CD4-positive, alpha-beta T cell (primary cell): ENCODE results near the gene CA11. TPM values are rescaled to one million over a fixed set of nuclear protein-coding genes. Genes with fewer than 3 reads are reported as not detected.

Source experiments
- ATAC-seq: fragments of 200-7000 bp; cut with Tn5 transposase; one replicate; pipeline ENCODE4 v1.10.0; 2022; ENCODE audit warnings: mild to moderate bottlenecking; ENCODE audit not compliant: poor library complexity
- CTCF ChIA-PET: fragments of 350-600 bp; sonication (Branson Sonifier 250); formaldehyde crosslinking; loops from one replicate; lab custom pipeline; 2021; ENCODE audit warnings: antibody characterized with exemption, inconsistent platforms; lab: Charles Lee
- POLR2A ChIA-PET: fragments of 350-600 bp; sonication (Branson Sonifier 250); formaldehyde crosslinking; loops from one replicate; lab custom pipeline; 2021; ENCODE audit warnings: antibody characterized with exemption, inconsistent platforms; lab: Charles Lee
- DNase-seq, 14 experiments: peaks; one replicate each; pipeline ENCODE4 v3.0.0-alpha.2; 2013 to 2020; ENCODE audit warnings: mixed read lengths in 2 of 14
- H3K27ac ChIP-seq, 2 donors: one replicate each; pipeline versions ENCODE4 v1.5.1 to v1.7.0; 2013; ENCODE audit warnings: low read length in 2 of 2, low read depth in 1 of 2, mild to moderate bottlenecking in 1 of 2
- H3K27me3 ChIP-seq, 2 experiments: 1 replicate in 1 of 2; 2 replicates in 1 of 2; pipeline versions ENCODE4 v1.6.1 to v1.7.0; 2013; ENCODE audit warnings: low read length in 2 of 2, control low read depth in 1 of 2, mild to moderate bottlenecking in 1 of 2, moderate library complexity in 1 of 2; ENCODE audit not compliant: insufficient read depth in 2 of 2, control insufficient read depth in 1 of 2
- H3K36me3 ChIP-seq: one replicate; pipeline ENCODE4 v1.6.1; 2013; ENCODE audit warnings: low read length, control low read depth; ENCODE audit not compliant: insufficient read depth
- H3K4me1 ChIP-seq: one replicate; pipeline ENCODE4 v1.6.1; 2013; ENCODE audit warnings: low read length, control low read depth; ENCODE audit not compliant: insufficient read depth
- H3K4me3 ChIP-seq: one replicate; pipeline ENCODE4 v1.5.1; 2013; ENCODE audit warnings: mild to moderate bottlenecking, low read length, moderate library complexity
- H3K9me3 ChIP-seq, 2 experiments: 1 replicate in 1 of 2; 2 replicates in 1 of 2; pipeline versions ENCODE4 v1.6.1 to v1.7.0; 2013; ENCODE audit warnings: low read length in 2 of 2, mild to moderate bottlenecking in 2 of 2, control low read depth in 1 of 2, moderate library complexity in 1 of 2; ENCODE audit not compliant: control insufficient read depth in 1 of 2, insufficient read depth in 1 of 2
- H3K27ac Mint-ChIP-seq: one replicate; pipeline ENCODE4 v1.8.0; 2020; ENCODE audit warnings: mixed read lengths
- H3K27me3 Mint-ChIP-seq: one replicate; pipeline ENCODE4 v1.8.0; 2021; ENCODE audit warnings: mixed read lengths
- H3K36me3 Mint-ChIP-seq: one replicate; pipeline ENCODE4 v1.8.0; 2021; ENCODE audit warnings: low read depth, mixed read lengths
- H3K4me1 Mint-ChIP-seq: one replicate; pipeline ENCODE4 v1.8.0; 2021; ENCODE audit warnings: low read depth, mixed read lengths
- H3K4me3 Mint-ChIP-seq: one replicate; pipeline ENCODE4 v1.8.0; 2020; ENCODE audit warnings: mild to moderate bottlenecking, mixed read lengths
- H3K9me3 Mint-ChIP-seq: one replicate; pipeline ENCODE4 v1.8.0; 2020; ENCODE audit warnings: mixed read lengths
- intact Hi-C, 2 experiments: fragments of 100-400 bp; cut with DNase I in 1 of 2; cut with micrococcal nuclease in 1 of 2; formaldehyde crosslinking; loops; one replicate each; pipeline versions ENCODE4 v1.15.1 to v1.9.0; 2023 to 2025; cut with DNase I, micrococcal nuclease
- total RNA-seq, 174 experiments: library from RNA in 2 of 174; stranded (reverse) in 2 of 174; gene quantifications; one replicate each; pipeline ENCODE4 v1.2.3 and lab custom pipeline; 2021 to 2026
- TF ChIP-seq, protein P1 (sequence below): fragments of 200-600 bp; IDR thresholded peaks from one replicate; pipeline ENCODE4 v1.8.0; 2022; ENCODE audit warnings: antibody characterized with exemption, mild to moderate bottlenecking

The CA11 gene
- total RNA-seq, 2 experiments from 2014 or later = 11.0 to 12.4 TPM

DNA sequence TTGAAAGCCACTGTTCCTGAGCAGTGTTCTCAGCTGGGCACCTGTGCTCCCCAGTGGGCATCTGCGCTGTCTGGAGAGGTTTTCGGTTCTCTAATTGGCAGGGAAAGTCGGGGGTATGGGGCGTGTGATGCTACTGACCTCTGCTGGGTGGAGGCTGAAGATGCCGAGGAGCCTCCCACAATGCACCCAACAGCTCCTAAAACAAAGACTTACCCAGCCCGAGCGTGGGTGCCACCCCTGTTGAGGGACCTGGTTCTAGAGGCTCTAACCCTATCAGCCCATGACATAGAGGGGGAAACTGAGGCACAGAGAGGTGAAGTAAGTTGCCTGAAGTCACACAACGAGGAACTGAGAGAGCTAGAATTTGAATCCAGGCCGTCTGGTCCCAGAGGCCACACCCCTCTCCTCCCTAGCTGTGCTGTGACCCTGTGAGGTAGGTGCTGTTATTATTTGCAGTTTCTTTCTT lies 37.2 kb downstream of the CA11 start:
- peak in 13 of 14 experiments; percentile 35 to 82 (median 54) for DNase-seq
- H3K36me3 Mint-ChIP-seq = no peaks in the 10 kb centered on the region
- no peak overlapping the region for H3K4me3 ChIP-seq

DNA sequence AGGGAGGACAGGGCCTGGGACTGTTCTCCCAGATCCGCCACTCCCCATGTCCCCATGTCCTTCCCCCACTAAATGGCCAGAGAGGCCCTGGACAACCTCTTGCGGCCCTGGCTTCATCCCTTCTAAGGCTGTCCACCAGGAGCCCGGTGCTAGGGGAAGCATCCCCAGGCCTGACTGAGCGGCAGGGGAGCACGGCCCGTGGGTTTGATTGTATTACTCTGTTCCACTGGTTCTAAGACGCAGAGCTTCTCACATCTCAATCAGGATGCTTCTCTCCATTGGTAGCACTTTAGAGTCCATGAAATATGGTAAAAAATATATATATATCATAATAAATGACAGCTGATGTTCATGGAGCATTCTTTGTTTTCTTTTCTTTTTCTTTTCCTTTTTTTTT lies 38.6 kb downstream of the CA11 start:
- Mint-ChIP-seq H3K9me3 (no peaks in the 10 kb centered on the region), H3K4me3 (no peak overlapping the region), H3K36me3 (no peaks in the 10 kb centered on the region), H3K4me1 (peaks cover 6% of the 10 kb centered on the region), H3K27me3 (no peaks in the 10 kb centered on the region), H3K27ac (no peak overlapping the region)
- ChIA-PET CTCF (no interaction called here), POLR2A (no interaction called here)
- H3K4me3 ChIP-seq = no peak overlapping the region
- DNase-seq = no peak
- no peaks in the 10 kb centered on the region for H3K27me3 ChIP-seq
- intact Hi-C loops = no loop called here
- no peaks in the 10 kb centered on the region for H3K36me3 ChIP-seq
- TF ChIP-seq, protein P1, sequence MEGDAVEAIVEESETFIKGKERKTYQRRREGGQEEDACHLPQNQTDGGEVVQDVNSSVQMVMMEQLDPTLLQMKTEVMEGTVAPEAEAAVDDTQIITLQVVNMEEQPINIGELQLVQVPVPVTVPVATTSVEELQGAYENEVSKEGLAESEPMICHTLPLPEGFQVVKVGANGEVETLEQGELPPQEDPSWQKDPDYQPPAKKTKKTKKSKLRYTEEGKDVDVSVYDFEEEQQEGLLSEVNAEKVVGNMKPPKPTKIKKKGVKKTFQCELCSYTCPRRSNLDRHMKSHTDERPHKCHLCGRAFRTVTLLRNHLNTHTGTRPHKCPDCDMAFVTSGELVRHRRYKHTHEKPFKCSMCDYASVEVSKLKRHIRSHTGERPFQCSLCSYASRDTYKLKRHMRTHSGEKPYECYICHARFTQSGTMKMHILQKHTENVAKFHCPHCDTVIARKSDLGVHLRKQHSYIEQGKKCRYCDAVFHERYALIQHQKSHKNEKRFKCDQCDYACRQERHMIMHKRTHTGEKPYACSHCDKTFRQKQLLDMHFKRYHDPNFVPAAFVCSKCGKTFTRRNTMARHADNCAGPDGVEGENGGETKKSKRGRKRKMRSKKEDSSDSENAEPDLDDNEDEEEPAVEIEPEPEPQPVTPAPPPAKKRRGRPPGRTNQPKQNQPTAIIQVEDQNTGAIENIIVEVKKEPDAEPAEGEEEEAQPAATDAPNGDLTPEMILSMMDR = no peak
- H3K27ac ChIP-seq = no peak overlapping the region
- H3K4me1 ChIP-seq = peaks cover 6% of the 10 kb centered on the region
- ATAC-seq = no peak
- no peaks in the 10 kb centered on the region for H3K9me3 ChIP-seq

More for the DNA sequence above, 37.2 kb downstream of the CA11 start:
- no peaks in the 10 kb centered on the region for H3K27me3 ChIP-seq
- H3K9me3 ChIP-seq = no peaks in the 10 kb centered on the region
- Mint-ChIP-seq H3K9me3 (no peaks in the 10 kb centered on the region), H3K4me3 (no peak overlapping the region), H3K4me1 (peaks cover 6% of the 10 kb centered on the region), H3K27me3 (no peaks in the 10 kb centered on the region), H3K27ac (no peak overlapping the region)
- no peak overlapping the region for H3K27ac ChIP-seq
- peak; percentile 93 for ATAC-seq
- TF ChIP-seq, protein P1 = peak; percentile 69
- ChIA-PET CTCF (interaction anchor here (0.6 to 2.0 kb wide), 17 partner anchors 10 to 217 kb away, joined by 3 to 18 read pairs (median 4); partner anchors contain the start of genes GRWD1, KDELR1, RPL18 and SPHK2), POLR2A (interaction anchor here (0.6 to 1.8 kb wide), 12 partner anchors 10 to 288 kb away, joined by 3 to 17 read pairs (median 4); partner anchors contain the start of genes DBP, RPL18 and SPHK2)
- H3K36me3 ChIP-seq = no peaks in the 10 kb centered on the region
- intact Hi-C loops = loop anchor here (1.0 to 2.0 kb wide), 4 partner anchors 20 to 104 kb away; no protein-coding TSS in a partner anchor
- peaks cover 6% of the 10 kb centered on the region for H3K4me1 ChIP-seq

DNA sequence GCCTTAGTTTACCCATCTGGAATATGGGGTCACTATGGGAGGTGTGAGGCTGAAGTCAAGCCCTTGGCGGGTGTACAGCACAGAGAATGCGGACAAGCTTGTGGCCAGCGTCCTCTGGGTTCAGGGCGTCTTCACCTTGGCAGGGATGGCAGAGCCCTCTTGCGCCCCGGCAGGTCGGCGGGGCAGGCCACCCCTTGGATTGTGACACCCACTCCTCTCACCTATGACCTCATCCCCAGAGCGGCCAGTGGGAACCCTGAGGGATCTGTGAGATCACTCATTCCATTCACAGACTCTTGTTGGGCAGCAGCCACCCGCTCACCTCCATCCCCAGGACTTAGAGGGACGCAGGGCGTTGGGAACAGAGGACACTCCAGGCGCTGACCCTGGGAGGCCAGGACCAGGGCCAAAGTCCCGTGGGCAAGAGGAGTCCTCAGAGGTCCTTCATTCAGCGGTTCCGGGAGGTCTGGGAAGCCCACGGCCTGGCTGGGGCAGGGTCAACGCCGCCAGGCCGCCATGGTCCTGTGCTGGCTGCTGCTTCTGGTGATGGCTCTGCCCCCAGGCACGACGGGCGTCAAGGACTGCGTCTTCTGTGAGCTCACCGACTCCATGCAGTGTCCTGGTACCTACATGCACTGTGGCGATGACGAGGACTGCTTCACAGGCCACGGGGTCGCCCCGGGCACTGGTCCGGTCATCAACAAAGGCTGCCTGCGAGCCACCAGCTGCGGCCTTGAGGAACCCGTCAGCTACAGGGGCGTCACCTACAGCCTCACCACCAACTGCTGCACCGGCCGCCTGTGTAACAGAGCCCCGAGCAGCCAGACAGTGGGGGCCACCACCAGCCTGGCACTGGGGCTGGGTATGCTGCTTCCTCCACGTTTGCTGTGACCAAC lies 39.3 kb downstream of the CA11 start, which contains the start of gene SPACA4:
Gene SPACA4 (plus strand): TSS at position 280 of the 896 bp plus-strand sequence. CDS start 237 bp downstream, at position 517.
- Mint-ChIP-seq H3K27me3 (no peaks in the 10 kb centered on the region), H3K4me1 (peaks cover 6% of the 10 kb centered on the region), H3K27ac (no peak within 1 kb of the TSS), H3K36me3 (no peaks in the 10 kb centered on the region), H3K4me3 (no peak within 1 kb of the TSS), H3K9me3 (no peaks in the 10 kb centered on the region)
- Histone ChIP-seq H3K27ac (no peak within 1 kb of the TSS), H3K27me3 (no peaks in the 10 kb centered on the region), H3K9me3 (no peaks in the 10 kb centered on the region), H3K4me1 (peaks cover 6% of the 10 kb centered on the region), H3K4me3 (no peak within 1 kb of the TSS), H3K36me3 (no peaks in the 10 kb centered on the region)
- DNase-seq (peak in 1 of 14 experiments; percentile 25), ATAC-seq (no peak)
- ChIA-PET POLR2A (no interaction called here), CTCF (interaction anchor here (1.1 kb wide), 1 partner anchor 18 kb away, joined by 3 read pairs; no protein-coding TSS in a partner anchor)
- TF ChIP-seq, protein P1 = no peak
- intact Hi-C loops = no loop called here
